Activated CD8-positive, alpha-beta memory T cell treated with anti-CD3 and anti-CD28 coated beads for 1 hour (primary cell): Measurements from ENCODE around the gene NLRC4.
A peak's percentile ranks its signal among the peaks of the same experiment; 100 is the strongest.
"Not testable (repeated sequence)": the region's sequence is repeated elsewhere in the genome, so short reads cannot be mapped to it uniquely, and the experiment has no call there.

Experiments used
- DNase-seq, 2 donors: peaks; one replicate each; pipeline ENCODE4 v3.0.0-alpha.2; 2020; ENCODE audit warnings: low read depth in 1 of 2; ENCODE audit errors: extremely low read depth in 1 of 2

The NLRC4 gene

GRCh38 chr2:32264422-32265105 lies at the start of gene NLRC4:
Gene NLRC4, minus strand, starts transcription at chr2:32264886. Its CDS starts 8,111 bp downstream, at chr2:32256775.
- no peak for DNase-seq

GRCh38 chr2:32310577-32310976 lies 45.9 kb upstream of the NLRC4 start:
- no peak for DNase-seq

- DNase-seq: not testable (repeated sequence)
These were observed 29.4 kb upstream of the NLRC4 start for GRCh38 chr2:32293966-32294562.

- DNase-seq: not testable (repeated sequence)
These were observed 28.8 kb upstream of the NLRC4 start for GRCh38 chr2:32293493-32293892.

- no peak for DNase-seq
These were observed 27.1 kb upstream of the NLRC4 start for GRCh38 chr2:32291746-32292145.

- no peak for DNase-seq
These were observed 25.3 kb upstream of the NLRC4 start for GRCh38 chr2:32290000-32290339.

GRCh38 chr2:32289165-32289999 lies 24.7 kb upstream of the NLRC4 start:
- DNase-seq: no peak

GRCh38 chr2:32284321-32284720 lies 19.6 kb upstream of the NLRC4 start:
- DNase-seq: no peak

- no peak for DNase-seq
These were observed 13.8 kb upstream of the NLRC4 start for GRCh38 chr2:32278478-32278853.

- peak; percentile 76 to 78 for DNase-seq
These were observed 13.2 kb upstream of the NLRC4 start, which contains the start of gene YIPF4 for GRCh38 chr2:32277674-32278477. Gene YIPF4, plus strand, starts transcription at chr2:32277904. Its CDS starts 252 bp downstream, at chr2:32278156.

- DNase-seq: no peak
These were observed 12.6 kb upstream of the NLRC4 start for GRCh38 chr2:32277363-32277673.

GRCh38 chr2:32275790-32276189 lies 11.1 kb upstream of the NLRC4 start:
- DNase-seq: not testable (repeated sequence)

GRCh38 chr2:32274289-32274688 lies 9.6 kb upstream of the NLRC4 start:
- no peak for DNase-seq

GRCh38 chr2:32272279-32272678 lies 7.6 kb upstream of the NLRC4 start:
- no peak for DNase-seq

GRCh38 chr2:32271063-32271462 lies 6.4 kb upstream of the NLRC4 start:
- DNase-seq: no peak

GRCh38 chr2:32262105-32262504 lies 2.6 kb downstream of the NLRC4 start:
- no peak for DNase-seq

GRCh38 chr2:32260376-32260775 lies 4.3 kb downstream of the NLRC4 start:
- no peak for DNase-seq

GRCh38 chr2:32258242-32258641 lies 6.4 kb downstream of the NLRC4 start:
- no peak for DNase-seq

GRCh38 chr2:32250290-32250689 lies 14.4 kb downstream of the NLRC4 start:
- DNase-seq: no peak

- no peak for DNase-seq
These were observed 14.9 kb downstream of the NLRC4 start for GRCh38 chr2:32249731-32250236.

GRCh38 chr2:32248299-32248698 lies 16.4 kb downstream of the NLRC4 start:
- DNase-seq: no peak
